ENCODE measurements around the gene ALG8. TPM values are rescaled to one million over a fixed set of nuclear protein-coding genes. Genes with fewer than 3 reads are reported as not detected.
"Not testable (repeated sequence)": the region's sequence is repeated elsewhere in the genome, so short reads cannot be mapped to it uniquely, and the experiment has no call there.

ALG8 gene
- total RNA-seq, 4 donors from 2014 or later = 24.4 to 47.0 (median 32.6) TPM

DNA sequence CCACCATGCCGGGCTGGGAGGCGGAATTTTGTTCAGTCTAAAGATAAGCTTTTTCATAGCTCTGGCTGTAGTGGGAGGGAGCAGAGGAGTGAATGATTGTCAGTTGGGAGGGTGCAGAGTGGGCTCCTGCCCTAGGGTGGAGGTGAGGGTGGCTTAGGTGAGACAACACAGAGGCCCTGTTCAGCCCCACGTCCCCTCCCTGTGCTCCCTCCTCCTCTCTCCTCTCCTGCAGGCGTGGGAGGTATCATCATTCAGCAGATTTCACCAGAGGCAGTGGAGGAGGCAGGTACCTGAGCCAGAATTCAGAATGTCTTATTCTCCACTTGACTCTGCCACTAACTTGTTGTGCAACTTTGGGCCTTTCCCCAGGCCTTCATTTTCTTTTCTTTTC is 77.5 kb downstream of the ALG8 start:
- TF ChIP-seq, protein P1, sequence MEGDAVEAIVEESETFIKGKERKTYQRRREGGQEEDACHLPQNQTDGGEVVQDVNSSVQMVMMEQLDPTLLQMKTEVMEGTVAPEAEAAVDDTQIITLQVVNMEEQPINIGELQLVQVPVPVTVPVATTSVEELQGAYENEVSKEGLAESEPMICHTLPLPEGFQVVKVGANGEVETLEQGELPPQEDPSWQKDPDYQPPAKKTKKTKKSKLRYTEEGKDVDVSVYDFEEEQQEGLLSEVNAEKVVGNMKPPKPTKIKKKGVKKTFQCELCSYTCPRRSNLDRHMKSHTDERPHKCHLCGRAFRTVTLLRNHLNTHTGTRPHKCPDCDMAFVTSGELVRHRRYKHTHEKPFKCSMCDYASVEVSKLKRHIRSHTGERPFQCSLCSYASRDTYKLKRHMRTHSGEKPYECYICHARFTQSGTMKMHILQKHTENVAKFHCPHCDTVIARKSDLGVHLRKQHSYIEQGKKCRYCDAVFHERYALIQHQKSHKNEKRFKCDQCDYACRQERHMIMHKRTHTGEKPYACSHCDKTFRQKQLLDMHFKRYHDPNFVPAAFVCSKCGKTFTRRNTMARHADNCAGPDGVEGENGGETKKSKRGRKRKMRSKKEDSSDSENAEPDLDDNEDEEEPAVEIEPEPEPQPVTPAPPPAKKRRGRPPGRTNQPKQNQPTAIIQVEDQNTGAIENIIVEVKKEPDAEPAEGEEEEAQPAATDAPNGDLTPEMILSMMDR (IDR thresholded peaks at IDR 0.05) = no peak
- ATAC-seq (ENCODE audit: low FRiP score) (peak; percentile 85), DNase-seq (ENCODE audit: low spot score) (peak; percentile 35)

DNA sequence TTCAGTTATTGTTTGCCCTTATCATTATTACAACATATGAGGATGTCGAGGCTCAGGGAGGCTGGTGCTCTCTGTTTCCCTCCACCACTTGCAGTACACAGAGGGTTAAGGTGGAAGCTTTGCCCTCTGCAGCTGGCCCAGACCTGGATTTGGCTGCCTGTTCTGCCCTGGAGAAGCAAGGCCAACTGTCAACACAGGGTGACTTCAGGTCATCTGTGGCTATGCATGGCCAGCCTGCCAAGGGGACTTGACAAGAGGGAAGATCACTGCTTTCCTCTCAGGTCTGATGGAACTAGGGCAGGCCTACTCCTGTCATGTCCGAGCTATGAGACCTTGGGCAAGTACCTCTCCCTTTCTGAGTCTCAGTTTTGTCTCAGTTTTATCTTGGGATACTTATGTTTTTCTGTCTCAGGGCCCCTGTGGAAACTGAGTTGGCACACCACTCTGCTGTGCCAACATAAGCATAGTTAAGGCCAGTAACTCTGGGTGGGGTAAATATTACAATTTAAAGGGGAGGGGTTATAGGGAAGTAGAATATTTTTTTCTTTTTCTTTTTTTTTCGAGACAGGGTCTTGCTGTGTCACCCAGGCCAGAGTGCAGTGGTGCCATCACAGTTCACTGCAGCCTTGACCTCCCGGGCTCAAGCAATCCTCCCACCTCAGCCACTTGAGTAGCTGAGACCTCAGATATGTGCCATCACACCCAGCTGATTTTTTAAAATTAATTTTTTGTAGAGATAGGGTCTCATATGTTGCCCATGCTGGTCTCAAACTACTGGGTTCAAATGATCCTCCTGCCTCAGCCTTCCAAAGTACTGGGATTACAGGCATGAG is 78.1 kb downstream of the ALG8 start:
- ATAC-seq (ENCODE audit: low FRiP score) = peak; percentile 26
- no peak for DNase-seq (ENCODE audit: low spot score)

DNA sequence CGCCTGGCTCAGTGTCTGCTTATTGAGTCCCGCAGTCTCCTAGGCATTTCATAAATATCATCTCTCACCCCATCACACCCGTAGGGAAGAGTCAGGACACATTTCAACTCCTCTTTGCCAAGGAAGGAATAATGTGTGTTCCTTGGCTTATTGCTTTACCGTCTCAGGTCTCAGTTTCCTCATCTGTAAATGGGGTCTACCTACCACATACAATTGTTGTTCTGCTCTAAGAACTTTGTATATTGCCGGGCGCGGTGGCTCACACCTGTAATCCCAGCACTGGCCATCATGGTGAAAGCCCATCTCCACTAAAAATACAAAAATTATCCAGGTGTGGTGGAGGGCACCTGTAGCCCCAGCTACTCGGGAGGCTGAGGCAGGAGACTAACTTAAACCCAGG is 78.9 kb downstream of the ALG8 start:
- ATAC-seq (ENCODE audit: low FRiP score) = no peak

More for the DNA sequence above, 78.1 kb downstream of the ALG8 start:
- TF ChIP-seq, protein P1 (IDR thresholded peaks at IDR 0.05) = no peak

DNA sequence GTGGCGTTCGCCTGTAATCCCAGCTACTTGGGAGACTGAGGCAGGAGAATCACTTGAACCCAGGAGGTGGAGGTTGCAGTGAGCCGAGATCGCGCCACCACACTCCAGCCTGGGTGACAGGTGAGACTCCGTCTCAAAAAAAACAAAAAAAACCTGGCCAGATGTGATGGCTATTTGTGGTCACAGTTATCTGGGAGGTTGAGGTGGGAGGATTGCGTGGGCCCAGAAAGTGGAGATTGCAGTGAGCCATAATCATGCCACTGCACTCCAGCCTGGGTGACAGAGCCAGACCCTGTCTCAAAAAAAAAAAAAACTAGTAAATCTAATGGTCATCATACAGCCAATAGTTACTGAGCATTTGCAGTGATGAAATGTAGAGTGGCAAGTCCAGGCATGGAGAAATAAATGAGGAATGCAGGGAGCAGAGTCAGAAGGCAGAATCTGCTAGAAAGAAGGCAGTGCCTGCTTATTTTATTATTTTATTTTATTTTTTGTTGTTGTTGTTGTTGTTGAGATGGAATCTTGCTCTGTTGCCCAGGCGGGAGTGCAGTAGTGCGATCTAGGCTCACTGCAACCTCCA is 79.6 kb downstream of the ALG8 start:
- DNase-seq (ENCODE audit: low spot score); ATAC-seq (ENCODE audit: low FRiP score): not testable (repeated sequence)

More for the DNA sequence above, 78.9 kb downstream of the ALG8 start:
- no peak for DNase-seq (ENCODE audit: low spot score)
- TF ChIP-seq, protein P1 (IDR thresholded peaks at IDR 0.05) = no peak

DNA sequence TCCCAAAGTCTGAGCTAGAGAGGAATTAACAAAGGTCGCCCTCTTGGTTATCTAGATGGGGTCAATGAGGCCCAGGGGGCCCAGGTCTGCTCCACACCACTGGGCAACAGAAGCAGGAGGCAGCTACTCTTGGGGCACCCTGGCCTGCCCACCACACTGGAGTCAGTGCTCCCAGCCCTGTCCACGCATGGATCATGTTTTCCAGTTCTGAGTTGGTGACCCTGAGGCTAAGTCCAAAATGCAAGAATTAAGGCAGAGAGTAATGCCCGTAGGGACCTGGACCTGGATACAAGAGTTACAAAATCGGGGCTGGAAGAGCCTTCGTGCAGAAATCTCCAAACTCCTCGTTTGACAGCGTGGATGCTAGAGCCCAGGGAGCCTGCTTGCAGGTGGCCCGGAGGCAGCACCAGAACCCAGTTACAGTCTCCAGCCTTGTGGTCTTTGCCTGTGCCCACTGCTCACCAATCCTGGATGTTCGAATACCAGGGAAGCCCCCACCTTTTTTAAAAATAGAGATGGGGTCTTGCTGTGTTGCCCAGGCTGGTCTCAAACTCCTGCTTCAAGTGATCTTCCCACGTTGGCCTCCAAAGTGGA is 81.9 kb downstream of the ALG8 start:
- DNase-seq (ENCODE audit: low spot score) = no peak
- ATAC-seq (ENCODE audit: low FRiP score) = no peak

DNA sequence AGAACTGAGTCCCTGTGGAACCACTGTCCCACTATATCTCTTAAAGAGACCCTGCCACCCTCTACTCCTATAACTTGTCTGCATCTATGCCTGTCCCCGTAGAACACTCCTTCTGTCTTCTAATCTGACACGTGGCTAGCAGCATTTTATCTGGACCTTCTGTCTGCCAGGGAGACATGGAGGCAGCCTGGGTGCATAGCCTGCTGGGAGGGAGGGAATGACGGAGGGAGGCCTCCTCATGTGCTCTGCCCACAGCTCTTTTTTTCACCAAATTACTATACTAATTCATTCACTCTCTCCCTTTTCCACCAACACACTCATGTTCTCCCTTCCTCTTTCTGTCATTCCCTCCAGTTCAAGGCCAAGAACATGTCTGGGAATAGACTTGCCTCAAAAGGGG is 83.3 kb downstream of the ALG8 start:
- TF ChIP-seq, protein P1 (IDR thresholded peaks at IDR 0.05) = no peak
- DNase-seq (ENCODE audit: low spot score) (no peak), ATAC-seq (ENCODE audit: low FRiP score) (no peak)

More for the DNA sequence above, 81.9 kb downstream of the ALG8 start:
- TF ChIP-seq, protein P1 (IDR thresholded peaks at IDR 0.05) = no peak

DNA sequence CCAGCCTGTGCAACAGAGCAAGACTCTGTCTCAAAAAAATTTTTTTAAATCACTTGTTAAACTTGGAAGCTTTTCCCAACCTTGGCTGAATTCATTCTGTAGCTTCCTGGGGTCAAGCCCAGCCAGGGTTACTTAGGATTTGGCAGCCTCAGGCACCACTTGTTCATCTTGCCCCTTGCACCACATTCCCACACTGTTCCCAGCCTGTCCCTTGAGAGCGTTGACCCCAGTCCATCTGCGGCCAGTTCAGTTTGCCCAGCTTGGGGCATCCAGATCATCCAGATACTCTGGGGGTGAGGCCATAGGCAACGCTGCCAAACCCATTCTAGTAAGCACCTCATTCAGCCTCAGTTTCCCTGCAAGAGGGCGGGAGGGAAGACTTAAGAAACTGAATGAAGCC is 84.5 kb downstream of the ALG8 start:
- TF ChIP-seq, protein P1 (IDR thresholded peaks at IDR 0.05) = no peak
- ATAC-seq (ENCODE audit: low FRiP score) = no peak
- no peak for DNase-seq (ENCODE audit: low spot score)
